Activated naive CD4-positive, alpha-beta T cell treated with anti-CD3 and anti-CD28 coated beads, Interleukin-2, amount 50 U/mL, for 16 hours (primary cell): Measurements from ENCODE around the gene TWIST2.

ENCODE experiments used
- DNase-seq: peaks from one replicate; pipeline ENCODE4 v3.0.0-alpha.2; 2020

The TWIST2 gene

GRCh38 chr2:238893349-238894000 is 45.6 kb downstream of the TWIST2 start:
- no peak for DNase-seq

- DNase-seq, result no peak
Measured at GRCh38 chr2:238894226-238894949, 46.5 kb downstream of the TWIST2 start.

- no peak for DNase-seq
Measured at GRCh38 chr2:238894950-238895298, 47.0 kb downstream of the TWIST2 start.

- DNase-seq, result no peak
Measured at GRCh38 chr2:238895361-238895882, 47.5 kb downstream of the TWIST2 start.

GRCh38 chr2:238895891-238896600 is 48.2 kb downstream of the TWIST2 start:
- no peak for DNase-seq

GRCh38 chr2:238896641-238897040 is 48.8 kb downstream of the TWIST2 start:
- DNase-seq, result no peak

- no peak for DNase-seq
Measured at GRCh38 chr2:238897122-238897880, 49.4 kb downstream of the TWIST2 start.

- DNase-seq, result no peak
Measured at GRCh38 chr2:238897911-238898311, 50.0 kb downstream of the TWIST2 start.

GRCh38 chr2:238898534-238899281 is 50.8 kb downstream of the TWIST2 start:
- no peak for DNase-seq

GRCh38 chr2:238899386-238899785 is 51.5 kb downstream of the TWIST2 start:
- DNase-seq, result no peak

GRCh38 chr2:238900511-238900910 is 52.6 kb downstream of the TWIST2 start:
- DNase-seq, result no peak

GRCh38 chr2:238901461-238902057 is 53.7 kb downstream of the TWIST2 start:
- DNase-seq, result no peak

GRCh38 chr2:238902285-238902684 is 54.4 kb downstream of the TWIST2 start:
- no peak for DNase-seq

- no peak for DNase-seq
Measured at GRCh38 chr2:238903141-238903540, 55.3 kb downstream of the TWIST2 start.

GRCh38 chr2:238904177-238904576 is 56.3 kb downstream of the TWIST2 start:
- no peak for DNase-seq

- DNase-seq, result no peak
Measured at GRCh38 chr2:238904716-238905115, 56.8 kb downstream of the TWIST2 start.

GRCh38 chr2:238905224-238905623 is 57.3 kb downstream of the TWIST2 start:
- DNase-seq, result no peak

GRCh38 chr2:238905644-238906043 is 57.8 kb downstream of the TWIST2 start:
- DNase-seq, result no peak

- no peak for DNase-seq
Measured at GRCh38 chr2:238906254-238906935, 58.5 kb downstream of the TWIST2 start.

GRCh38 chr2:238906936-238907716 is 59.2 kb downstream of the TWIST2 start:
- DNase-seq, result no peak
